Ishikawa (cell line): Measurements from ENCODE around the gene ANKRD33B.

ENCODE experiments used
- CEBPB ChIP-seq: IDR thresholded peaks from 2 replicates; pipeline ENCODE4 v1.6.1; 2012
- CREB1 ChIP-seq: IDR thresholded peaks from 2 replicates; pipeline ENCODE4 v1.6.1; 2012; ENCODE audit warnings: low read depth
- EGR1 ChIP-seq: IDR thresholded peaks from 2 replicates; pipeline ENCODE4 v1.6.1; 2012
- EP300 ChIP-seq: IDR thresholded peaks from 2 replicates; pipeline ENCODE4 v1.6.1; 2012; ENCODE audit warnings: borderline replicate concordance
- FOXM1 ChIP-seq: IDR thresholded peaks from 2 replicates; pipeline ENCODE4 v1.6.1; 2012; ENCODE audit warnings: low read depth, borderline replicate concordance
- NFIC ChIP-seq: IDR thresholded peaks from 2 replicates; pipeline ENCODE4 v1.6.1; 2012
- RAD21 ChIP-seq: IDR thresholded peaks from 2 replicates; pipeline ENCODE4 v1.6.1; 2012; ENCODE audit warnings: low read depth
- TAF1 ChIP-seq: IDR thresholded peaks from 2 replicates; pipeline ENCODE4 v1.6.1; 2012; ENCODE audit warnings: low read depth, mild to moderate bottlenecking
- TCF12 ChIP-seq: IDR thresholded peaks from 2 replicates; pipeline ENCODE4 v1.6.1; 2012; ENCODE audit warnings: low read depth
- TEAD4 ChIP-seq: IDR thresholded peaks from 2 replicates; pipeline ENCODE4 v1.6.1; 2012
- YY1 ChIP-seq: IDR thresholded peaks from 2 replicates; pipeline ENCODE4 v1.6.1; 2012; ENCODE audit warnings: low read depth
- ZBTB7A ChIP-seq: IDR thresholded peaks from 2 replicates; pipeline ENCODE4 v1.6.1; 2012; ENCODE audit warnings: low read depth
- TF ChIP-seq, protein P1 (sequence below): IDR thresholded peaks from 2 replicates; pipeline ENCODE4 v1.6.1; 2012; ENCODE audit warnings: low read depth, mild to moderate bottlenecking
- TF ChIP-seq, protein P2 (sequence below): IDR thresholded peaks from 2 replicates; pipeline ENCODE4 v1.6.1; 2012
- TF ChIP-seq, protein P3 (sequence below): IDR thresholded peaks from 2 replicates; pipeline ENCODE4 v1.6.1; 2012

ANKRD33B gene

DNA sequence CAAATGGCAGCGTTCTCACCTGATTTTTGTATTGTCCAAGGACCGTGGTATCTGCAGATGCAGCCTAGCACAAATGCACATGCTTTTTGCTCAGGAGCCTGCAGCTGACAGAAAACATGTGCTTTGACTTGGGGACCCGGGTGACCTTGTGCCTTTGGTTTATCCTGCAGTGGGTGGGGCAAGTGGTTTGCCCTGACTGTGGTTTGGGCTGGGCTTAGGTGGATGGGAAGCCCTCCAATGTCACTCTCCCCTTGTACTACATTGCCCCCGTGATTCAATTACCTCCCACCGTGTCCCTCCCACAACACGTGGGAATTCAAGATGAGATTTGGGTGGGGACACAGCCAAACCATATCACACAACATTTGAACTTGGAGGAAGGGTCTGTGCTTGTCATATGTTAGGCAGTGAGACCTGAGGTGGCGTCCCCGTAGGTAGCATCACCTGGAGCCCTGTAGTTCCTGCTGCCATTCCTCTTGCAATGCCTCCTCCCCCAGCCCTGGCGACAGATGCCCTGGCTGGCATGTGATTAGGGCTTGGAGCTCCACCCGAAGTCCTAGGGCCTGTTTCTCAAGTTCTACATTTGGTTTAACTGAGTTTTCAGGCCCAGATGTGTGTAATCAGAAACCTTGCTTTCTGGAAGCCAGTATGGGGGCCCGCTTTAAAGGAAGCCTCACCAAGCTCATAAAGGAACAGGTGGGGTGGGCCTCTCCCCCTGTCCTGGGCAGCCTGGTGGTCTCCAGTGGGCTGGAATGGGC lies 2.1 kb downstream of the ANKRD33B start:
- no peak for TF ChIP-seq FOXM1
- no peak for TF ChIP-seq ZBTB7A

DNA sequence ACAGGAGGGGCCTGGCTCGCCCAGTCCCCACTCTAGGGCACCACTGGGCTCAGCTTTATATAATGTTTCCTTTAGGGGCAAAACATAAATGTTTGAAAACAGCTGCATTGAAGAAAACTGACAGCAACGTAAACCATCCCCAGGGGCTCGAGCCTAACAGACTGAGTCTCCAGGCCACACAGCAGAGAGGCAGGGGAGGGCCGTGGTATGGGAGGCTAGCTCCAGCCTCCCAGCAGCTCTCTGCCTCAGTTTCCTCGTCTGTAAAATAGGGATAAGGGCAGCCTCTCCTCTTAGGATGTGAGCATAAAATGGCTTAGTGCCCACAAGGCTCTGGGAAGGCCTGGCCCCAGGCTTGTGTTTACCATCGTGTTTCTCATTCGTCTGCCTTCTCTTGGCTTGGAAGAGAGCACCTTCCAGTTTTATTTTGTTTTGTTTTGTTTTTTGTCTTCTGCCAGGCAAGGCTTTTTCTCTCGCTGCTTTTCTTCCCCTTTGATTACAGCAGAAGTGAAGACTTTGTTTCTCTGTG lies 2.7 kb downstream of the ANKRD33B start:
- TF ChIP-seq TCF12 (no peak), EP300 (no peak), NFIC (no peak), EGR1 (no peak), TEAD4 (no peak)
- TF ChIP-seq, protein P1, sequence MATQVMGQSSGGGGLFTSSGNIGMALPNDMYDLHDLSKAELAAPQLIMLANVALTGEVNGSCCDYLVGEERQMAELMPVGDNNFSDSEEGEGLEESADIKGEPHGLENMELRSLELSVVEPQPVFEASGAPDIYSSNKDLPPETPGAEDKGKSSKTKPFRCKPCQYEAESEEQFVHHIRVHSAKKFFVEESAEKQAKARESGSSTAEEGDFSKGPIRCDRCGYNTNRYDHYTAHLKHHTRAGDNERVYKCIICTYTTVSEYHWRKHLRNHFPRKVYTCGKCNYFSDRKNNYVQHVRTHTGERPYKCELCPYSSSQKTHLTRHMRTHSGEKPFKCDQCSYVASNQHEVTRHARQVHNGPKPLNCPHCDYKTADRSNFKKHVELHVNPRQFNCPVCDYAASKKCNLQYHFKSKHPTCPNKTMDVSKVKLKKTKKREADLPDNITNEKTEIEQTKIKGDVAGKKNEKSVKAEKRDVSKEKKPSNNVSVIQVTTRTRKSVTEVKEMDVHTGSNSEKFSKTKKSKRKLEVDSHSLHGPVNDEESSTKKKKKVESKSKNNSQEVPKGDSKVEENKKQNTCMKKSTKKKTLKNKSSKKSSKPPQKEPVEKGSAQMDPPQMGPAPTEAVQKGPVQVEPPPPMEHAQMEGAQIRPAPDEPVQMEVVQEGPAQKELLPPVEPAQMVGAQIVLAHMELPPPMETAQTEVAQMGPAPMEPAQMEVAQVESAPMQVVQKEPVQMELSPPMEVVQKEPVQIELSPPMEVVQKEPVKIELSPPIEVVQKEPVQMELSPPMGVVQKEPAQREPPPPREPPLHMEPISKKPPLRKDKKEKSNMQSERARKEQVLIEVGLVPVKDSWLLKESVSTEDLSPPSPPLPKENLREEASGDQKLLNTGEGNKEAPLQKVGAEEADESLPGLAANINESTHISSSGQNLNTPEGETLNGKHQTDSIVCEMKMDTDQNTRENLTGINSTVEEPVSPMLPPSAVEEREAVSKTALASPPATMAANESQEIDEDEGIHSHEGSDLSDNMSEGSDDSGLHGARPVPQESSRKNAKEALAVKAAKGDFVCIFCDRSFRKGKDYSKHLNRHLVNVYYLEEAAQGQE = no peak

DNA sequence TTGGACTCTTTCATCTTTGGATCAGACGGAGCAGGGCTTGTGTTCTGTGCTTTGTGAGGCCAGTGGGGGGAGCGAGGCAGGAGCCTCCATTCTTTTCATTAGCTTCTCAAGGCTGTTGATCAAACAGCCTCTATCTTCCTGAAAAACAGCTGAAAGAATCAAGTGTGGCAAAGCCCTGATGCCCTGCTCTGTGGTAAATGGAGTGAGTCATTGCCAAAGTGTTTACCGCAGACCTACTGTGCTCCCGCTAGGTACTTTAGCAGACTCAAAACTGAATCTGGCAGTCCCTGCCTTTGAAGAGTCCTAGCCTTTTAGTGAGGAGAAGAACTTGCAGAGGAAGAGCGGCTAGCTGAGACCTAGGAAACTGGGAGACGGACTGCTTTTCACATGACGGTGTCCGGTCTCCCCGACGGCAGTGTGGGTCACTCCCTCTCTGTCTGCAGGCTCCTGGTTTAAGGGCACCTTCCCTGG lies 3.3 kb downstream of the ANKRD33B start:
- TF ChIP-seq, protein P2, sequence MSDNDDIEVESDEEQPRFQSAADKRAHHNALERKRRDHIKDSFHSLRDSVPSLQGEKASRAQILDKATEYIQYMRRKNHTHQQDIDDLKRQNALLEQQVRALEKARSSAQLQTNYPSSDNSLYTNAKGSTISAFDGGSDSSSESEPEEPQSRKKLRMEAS = no peak
- TF ChIP-seq, protein P3, sequence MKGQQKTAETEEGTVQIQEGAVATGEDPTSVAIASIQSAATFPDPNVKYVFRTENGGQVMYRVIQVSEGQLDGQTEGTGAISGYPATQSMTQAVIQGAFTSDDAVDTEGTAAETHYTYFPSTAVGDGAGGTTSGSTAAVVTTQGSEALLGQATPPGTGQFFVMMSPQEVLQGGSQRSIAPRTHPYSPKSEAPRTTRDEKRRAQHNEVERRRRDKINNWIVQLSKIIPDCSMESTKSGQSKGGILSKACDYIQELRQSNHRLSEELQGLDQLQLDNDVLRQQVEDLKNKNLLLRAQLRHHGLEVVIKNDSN = no peak
- TF ChIP-seq CREB1 (no peak), RAD21 (no peak), TAF1 (no peak), EGR1 (no peak)

DNA sequence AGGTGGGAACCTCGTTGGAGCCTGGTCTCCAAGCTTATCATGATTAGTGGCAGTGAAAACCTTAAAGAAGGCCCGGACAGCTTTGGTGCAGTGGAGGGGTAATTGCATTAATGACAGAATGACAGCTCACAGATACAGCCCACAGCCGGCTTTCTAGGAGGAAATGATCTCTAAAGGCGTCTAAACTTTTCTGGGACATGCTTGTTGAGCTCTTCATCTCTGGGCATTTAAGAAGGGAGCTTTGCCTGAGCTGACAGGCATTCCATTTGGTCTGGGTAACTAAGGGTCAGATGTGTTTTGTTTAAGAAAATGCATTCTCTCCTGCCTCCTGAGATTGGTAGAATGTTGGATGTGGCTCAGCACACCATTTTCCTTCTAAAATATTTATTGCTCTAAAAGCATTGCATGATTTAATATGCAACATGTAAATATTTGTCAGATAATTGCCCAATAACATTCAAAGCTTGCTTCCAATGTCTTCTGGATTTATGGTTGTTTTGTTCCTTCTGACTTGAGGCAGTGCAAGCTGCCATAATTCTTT lies 4.0 kb downstream of the ANKRD33B start:
- TF ChIP-seq YY1 = no peak
- TF ChIP-seq CREB1 = no peak
- TF ChIP-seq TEAD4 = no peak
- TF ChIP-seq TCF12 = no peak
- no peak for TF ChIP-seq EP300
- TF ChIP-seq, protein P3 = no peak
- TF ChIP-seq CEBPB = no peak
- TF ChIP-seq, protein P1 = no peak
- TF ChIP-seq RAD21 = no peak
- no peak for TF ChIP-seq NFIC
- no peak for TF ChIP-seq ZBTB7A
- no peak for TF ChIP-seq FOXM1
- TF ChIP-seq, protein P2 = no peak
- no peak for TF ChIP-seq TAF1
- TF ChIP-seq EGR1 = no peak

DNA sequence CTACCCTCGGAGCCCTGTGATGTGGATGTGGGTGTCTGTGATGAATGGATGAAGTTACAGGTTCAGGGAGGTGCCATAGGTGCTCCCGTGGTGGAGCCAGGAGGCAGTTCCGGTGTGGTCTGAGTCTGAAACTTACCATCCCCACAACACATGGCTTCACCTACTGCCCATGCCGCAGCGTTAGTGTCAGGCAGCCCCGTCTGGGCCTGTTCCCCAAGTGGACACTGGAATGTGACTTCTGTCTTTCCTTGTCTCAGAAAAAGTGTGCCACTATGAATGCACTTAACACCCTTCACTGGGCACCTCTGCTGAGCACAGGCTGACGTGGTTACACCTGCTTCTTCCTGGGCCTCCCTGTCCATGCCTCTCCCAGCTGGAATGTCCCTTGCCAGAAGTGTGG lies 8.6 kb downstream of the ANKRD33B start:
- TF ChIP-seq TAF1 (no peak), TCF12 (no peak)

DNA sequence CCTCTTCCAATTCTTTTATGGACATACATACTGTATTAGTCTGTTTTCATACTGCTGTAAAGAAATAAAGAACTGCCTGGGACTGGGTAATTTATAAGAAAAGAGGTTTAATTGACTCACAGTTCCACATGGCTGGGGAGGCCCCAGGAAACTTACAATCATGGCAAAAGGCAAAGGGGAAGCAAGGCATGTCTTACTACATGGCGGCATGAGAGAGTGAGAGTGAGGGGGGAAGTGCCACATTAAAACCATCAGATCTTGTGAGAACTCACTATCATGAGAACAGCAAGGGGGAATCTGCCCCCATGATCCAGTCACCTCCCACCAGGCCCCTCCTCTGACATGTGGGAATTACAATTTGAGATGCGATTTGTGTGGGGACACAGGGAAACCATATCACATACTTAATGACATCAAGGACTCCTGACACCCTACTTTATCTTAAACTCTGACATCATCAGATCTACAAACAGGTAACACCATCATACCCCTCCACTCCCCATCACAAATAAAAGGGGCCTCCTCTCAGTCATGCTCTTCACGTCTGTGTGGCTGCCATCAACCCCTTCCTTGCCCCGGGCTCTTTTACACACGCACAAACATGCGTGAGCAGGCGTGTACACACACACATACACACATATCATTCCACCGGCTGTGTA lies 9.7 kb downstream of the ANKRD33B start:
- no peak for TF ChIP-seq CEBPB
- TF ChIP-seq EP300 = no peak
- TF ChIP-seq, protein P3 = no peak
- TF ChIP-seq TEAD4 = no peak
- no peak for TF ChIP-seq NFIC
- TF ChIP-seq RAD21 = no peak
- no peak for TF ChIP-seq YY1
- TF ChIP-seq EGR1 = no peak
- TF ChIP-seq ZBTB7A = no peak
- TF ChIP-seq TCF12 = no peak
- TF ChIP-seq TAF1 = no peak
